ENCODE results near the gene WDR4. TPM values are rescaled to one million over a fixed set of nuclear protein-coding genes. Genes with fewer than 3 reads are reported as not detected.

WDR4 gene
- total and polyA plus RNA-seq, 10 of the 15 experiments (the other 5 are each of a cell fraction or from before 2014, with no cell fraction given) = 2.1 to 45.3 (median 18.7) TPM

- TF ChIP-seq PKNOX1 (IDR thresholded peaks at IDR 0.05) = no peak
- TF ChIP-seq HCFC1 (IDR thresholded peaks at IDR 0.05; ENCODE audit: low read length) = no peak
- TF ChIP-seq CBX3 (IDR thresholded peaks at IDR 0.05; ENCODE audit: borderline replicate concordance, low read depth) = no peak
- no peak for TF ChIP-seq CREB1 (IDR thresholded peaks at IDR 0.05; ENCODE audit: low read depth)
- TF ChIP-seq NR2F1 (conservative IDR thresholded peaks at IDR 0.05) = no peak
- no peak for TF ChIP-seq RB1 (IDR thresholded peaks at IDR 0.05; ENCODE audit: borderline replicate concordance)
- no peak for TF ChIP-seq ZNF384 (IDR thresholded peaks at IDR 0.05; ENCODE audit: borderline replicate concordance, low read depth, low read length)
- no peak for TF ChIP-seq MYC (IDR thresholded peaks at IDR 0.05; ENCODE audit: insufficient read depth, insufficient read length, insufficient replicate concordance, low read length, severe bottlenecking)
- TF ChIP-seq NFYA (IDR thresholded peaks at IDR 0.05; ENCODE audit: borderline replicate concordance, low read depth, low read length) = no peak
- TF ChIP-seq KLF5 (IDR thresholded peaks at IDR 0.05; ENCODE audit: partially characterized antibody) = no peak
- TF ChIP-seq PAX5 (IDR thresholded peaks at IDR 0.05; ENCODE audit: borderline replicate concordance, low read depth, low read length) = no peak
- TF ChIP-seq WRNIP1 (IDR thresholded peaks at IDR 0.05; ENCODE audit: borderline replicate concordance, low read depth, low read length) = no peak
- TF ChIP-seq ZBED1 (IDR thresholded peaks at IDR 0.05; ENCODE audit: borderline replicate concordance) = no peak
- no peak for TF ChIP-seq ZBTB11 (CRISPR knock-in tag; IDR thresholded peaks at IDR 0.05)
- TF ChIP-seq USF1 (IDR thresholded peaks at IDR 0.05; ENCODE audit: borderline replicate concordance, extremely low read length, insufficient read depth, low read depth, low read length) = no peak
- TF ChIP-seq RUNX3 (IDR thresholded peaks at IDR 0.05; ENCODE audit: low read length) = no peak
- TF ChIP-seq SMC3 (IDR thresholded peaks at IDR 0.05; ENCODE audit: borderline replicate concordance, low read length) = no peak
- in situ Hi-C loops (cut with MboI) = no loop called here
- no peaks in the 10 kb centered on the region for H3K9me3 ChIP-seq (replicated peaks; ENCODE audit: control insufficient read depth, insufficient read depth, low read length)
- no peaks in the 10 kb centered on the region for H3K4me1 ChIP-seq (ENCODE audit: control insufficient read depth, insufficient read depth, low read length)
- ChIA-PET SMC1A (ENCODE audit: uncharacterized antibody, unreplicated experiment) (no interaction called here), CTCF (no interaction called here), RAD21 (ENCODE audit: unreplicated experiment) (no interaction called here), POLR2A (no interaction called here)
- FAIRE-seq = no peak
- DNase-seq (ENCODE audit: low read depth, low spot score) = no peak
- no peak for ATAC-seq
- no peaks in the 10 kb centered on the region for H3K27me3 ChIP-seq (replicated peaks in 1 of 2; ENCODE audit: control insufficient read depth in 2 of 2, insufficient read depth in 2 of 2, low read length in 1 of 2)
- no peak overlapping the region for H3K9ac ChIP-seq (ENCODE audit: control insufficient read depth, insufficient read depth, low read length)
- no peak overlapping the region for H2AFZ ChIP-seq (ENCODE audit: control insufficient read depth, low read depth, low read length)
- H3K79me2 ChIP-seq (ENCODE audit: control insufficient read depth, insufficient read depth, low read length) = peaks cover 15% of the 10 kb centered on the region
- no peak overlapping the region for H3K27ac ChIP-seq (ENCODE audit: control insufficient read depth, insufficient read depth)
- H3K4me3 ChIP-seq = no peak overlapping the region
- intact Hi-C loops (cut with micrococcal nuclease; ENCODE audit: unreplicated experiment) = no loop called here
- WGBS (ENCODE audit: insufficient coverage, insufficient replicate concordance, low lambda C conversion rate, missing lambda C conversion rate) = 81% methylated on average over 8 of the region's 8 CpGs
- no TSS peak for BruUV-seq (replicated peaks)
- no peak overlapping the region for H3K4me2 ChIP-seq (ENCODE audit: control insufficient read depth, insufficient read depth)
- peaks cover 4% of the 10 kb centered on the region; the same call in 1 of the 2 replicates for H4K20me1 ChIP-seq (ENCODE audit: control insufficient read depth, insufficient read depth)
- H3K36me3 ChIP-seq (ENCODE audit: control insufficient read depth in 2 of 2, insufficient read depth in 2 of 2, low read length in 1 of 2) = peaks cover 27 to 40% of the 10 kb centered on the region in 2 experiments
Measured at GRCh38 chr21:42865776-42866160, 13.6 kb downstream of the WDR4 start.
